ENCODE results near the gene RHEX. TPM values are rescaled to one million over a fixed set of nuclear protein-coding genes. Genes with fewer than 3 reads are reported as not detected.

The RHEX gene
- total RNA-seq, 4 donors from 2014 or later = 1.1 to 28.1 (median 3.5) TPM

DNA sequence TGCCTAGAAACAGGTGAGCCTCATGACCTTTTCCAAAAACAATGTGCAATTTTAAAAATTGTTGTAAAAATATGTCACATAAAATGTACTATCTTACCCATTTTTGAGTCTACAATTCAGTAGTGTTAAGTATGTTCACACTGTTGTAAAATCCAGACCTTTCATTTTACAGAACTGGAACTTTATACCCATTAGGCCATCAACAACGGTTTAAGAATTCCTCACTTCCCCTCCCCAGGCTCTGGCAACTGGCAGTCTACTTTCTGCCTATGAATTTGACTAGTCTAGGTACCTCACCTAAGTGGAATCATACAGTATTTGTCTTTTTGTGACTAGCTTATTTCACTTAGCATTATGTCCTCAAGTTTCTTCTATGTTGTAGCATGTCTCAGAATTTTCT, 37.9 kb upstream of the RHEX start:
- Histone ChIP-seq H3K4me1 (peaks cover 0 to 4% (median 0%) of the 10 kb centered on the region in 4 donors), H3K36me3 (no peaks in the 10 kb centered on the region), H3K4me3 (no peak overlapping the region), H3K27ac (no peak overlapping the region), H3K27me3 (no peaks in the 10 kb centered on the region), H3K9me3 (no peaks in the 10 kb centered on the region)
- TF ChIP-seq, protein P1, sequence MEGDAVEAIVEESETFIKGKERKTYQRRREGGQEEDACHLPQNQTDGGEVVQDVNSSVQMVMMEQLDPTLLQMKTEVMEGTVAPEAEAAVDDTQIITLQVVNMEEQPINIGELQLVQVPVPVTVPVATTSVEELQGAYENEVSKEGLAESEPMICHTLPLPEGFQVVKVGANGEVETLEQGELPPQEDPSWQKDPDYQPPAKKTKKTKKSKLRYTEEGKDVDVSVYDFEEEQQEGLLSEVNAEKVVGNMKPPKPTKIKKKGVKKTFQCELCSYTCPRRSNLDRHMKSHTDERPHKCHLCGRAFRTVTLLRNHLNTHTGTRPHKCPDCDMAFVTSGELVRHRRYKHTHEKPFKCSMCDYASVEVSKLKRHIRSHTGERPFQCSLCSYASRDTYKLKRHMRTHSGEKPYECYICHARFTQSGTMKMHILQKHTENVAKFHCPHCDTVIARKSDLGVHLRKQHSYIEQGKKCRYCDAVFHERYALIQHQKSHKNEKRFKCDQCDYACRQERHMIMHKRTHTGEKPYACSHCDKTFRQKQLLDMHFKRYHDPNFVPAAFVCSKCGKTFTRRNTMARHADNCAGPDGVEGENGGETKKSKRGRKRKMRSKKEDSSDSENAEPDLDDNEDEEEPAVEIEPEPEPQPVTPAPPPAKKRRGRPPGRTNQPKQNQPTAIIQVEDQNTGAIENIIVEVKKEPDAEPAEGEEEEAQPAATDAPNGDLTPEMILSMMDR (IDR thresholded peaks at IDR 0.05) = no peak
- TF ChIP-seq POLR2A (IDR thresholded peaks at IDR 0.05) = no peak
- no peak for DNase-seq

DNA sequence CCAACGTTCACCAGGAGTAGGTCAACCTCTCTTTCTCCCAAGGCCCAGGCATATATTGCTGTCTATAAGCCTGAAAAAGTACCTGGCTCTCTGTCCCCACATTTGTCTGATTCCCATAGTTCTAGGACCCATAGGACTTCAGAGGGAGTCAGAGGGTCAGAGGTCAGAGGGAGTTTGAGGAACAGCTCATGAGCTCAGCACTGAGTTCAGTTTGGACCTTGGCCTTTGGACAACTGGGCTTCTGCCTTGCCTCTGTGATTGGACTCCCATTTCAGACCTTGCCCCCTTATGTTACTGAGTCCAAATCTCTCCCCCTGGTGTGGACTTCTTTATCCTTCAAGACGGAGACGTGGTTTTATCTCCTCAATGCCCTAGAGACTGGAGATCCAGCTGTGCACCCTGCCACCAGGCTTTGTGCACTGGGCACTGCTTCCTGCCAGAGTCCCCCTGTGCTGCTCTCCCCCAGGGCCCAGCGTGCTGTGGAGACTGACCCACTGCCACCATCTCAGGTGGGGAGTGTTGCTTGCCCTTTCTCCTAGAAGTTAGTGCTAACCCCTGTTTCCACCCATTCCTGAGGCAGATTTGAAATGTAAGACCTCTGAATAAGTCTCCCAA, 32.5 kb upstream of the RHEX start:
- no peak overlapping the region for H3K27ac ChIP-seq
- no peak for TF ChIP-seq POLR2A (IDR thresholded peaks at IDR 0.05)
- TF ChIP-seq, protein P1 (IDR thresholded peaks at IDR 0.05) = no peak
- no peaks in the 10 kb centered on the region for H3K27me3 ChIP-seq
- H3K36me3 ChIP-seq = no peaks in the 10 kb centered on the region
- no peak overlapping the region for H3K4me3 ChIP-seq
- DNase-seq = no peak
- no peaks in the 10 kb centered on the region for H3K9me3 ChIP-seq
- no peaks in the 10 kb centered on the region for H3K4me1 ChIP-seq

GRCh38 chr1:206021008-206021625, 31.9 kb upstream of the RHEX start:
- Histone ChIP-seq H3K4me1 (no peaks in the 10 kb centered on the region), H3K9me3 (no peaks in the 10 kb centered on the region), H3K27me3 (no peaks in the 10 kb centered on the region), H3K4me3 (no peak overlapping the region), H3K27ac (no peak overlapping the region), H3K36me3 (no peaks in the 10 kb centered on the region)
- TF ChIP-seq, protein P1 (IDR thresholded peaks at IDR 0.05) = no peak
- no peak for TF ChIP-seq POLR2A (IDR thresholded peaks at IDR 0.05)
- no peak for DNase-seq

- no peaks in the 10 kb centered on the region for H3K4me1 ChIP-seq
- H3K9me3 ChIP-seq = no peaks in the 10 kb centered on the region
- H3K36me3 ChIP-seq = no peaks in the 10 kb centered on the region
- H3K27ac ChIP-seq = no peak overlapping the region
- no peak for TF ChIP-seq POLR2A (IDR thresholded peaks at IDR 0.05)
- TF ChIP-seq, protein P1 (IDR thresholded peaks at IDR 0.05) = no peak
- no peak overlapping the region for H3K4me3 ChIP-seq
- no peaks in the 10 kb centered on the region for H3K27me3 ChIP-seq
- DNase-seq = no peak
These were observed 31.2 kb upstream of the RHEX start for GRCh38 chr1:206021626-206022365.

DNA sequence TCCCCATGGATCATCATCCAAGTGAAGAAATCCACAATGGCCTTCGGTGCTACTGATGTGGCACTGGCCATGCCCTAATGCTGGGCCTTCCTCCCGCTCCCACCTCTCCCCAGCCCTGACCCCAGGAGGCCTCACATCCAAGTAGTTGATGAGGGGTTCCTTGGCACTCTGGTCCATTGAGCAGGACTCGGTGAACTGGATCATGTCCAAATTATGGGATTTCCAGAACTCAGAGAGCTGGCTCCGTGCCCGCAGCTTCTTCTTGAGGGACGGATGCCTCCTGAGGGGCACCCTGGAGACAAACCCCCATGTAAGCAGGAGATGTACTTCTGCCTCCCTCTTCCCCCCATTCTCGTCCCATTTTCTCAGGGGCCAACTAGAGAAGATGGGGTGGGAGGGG, 30.2 kb upstream of the RHEX start:
- Histone ChIP-seq H3K36me3 (no peaks in the 10 kb centered on the region), H3K4me3 (no peak overlapping the region), H3K27ac (no peak overlapping the region), H3K9me3 (no peaks in the 10 kb centered on the region), H3K4me1 (no peaks in the 10 kb centered on the region), H3K27me3 (no peaks in the 10 kb centered on the region)
- no peak for DNase-seq
- TF ChIP-seq, protein P1 (IDR thresholded peaks at IDR 0.05) = no peak
- TF ChIP-seq POLR2A (IDR thresholded peaks at IDR 0.05) = no peak
